Activated CD8-positive, alpha-beta memory T cell treated with anti-CD3 and anti-CD28 coated beads, Interleukin-2, amount 50 U/mL, for 4 hours (primary cell): ENCODE measurements around the gene TAF1.
"Not testable (repeated sequence)": the region's sequence is repeated elsewhere in the genome, so short reads cannot be mapped to it uniquely, and the experiment has no call there.

Experiments
- DNase-seq: peaks from one replicate; pipeline ENCODE4 v3.0.0-alpha.2; 2020

The TAF1 gene

DNA sequence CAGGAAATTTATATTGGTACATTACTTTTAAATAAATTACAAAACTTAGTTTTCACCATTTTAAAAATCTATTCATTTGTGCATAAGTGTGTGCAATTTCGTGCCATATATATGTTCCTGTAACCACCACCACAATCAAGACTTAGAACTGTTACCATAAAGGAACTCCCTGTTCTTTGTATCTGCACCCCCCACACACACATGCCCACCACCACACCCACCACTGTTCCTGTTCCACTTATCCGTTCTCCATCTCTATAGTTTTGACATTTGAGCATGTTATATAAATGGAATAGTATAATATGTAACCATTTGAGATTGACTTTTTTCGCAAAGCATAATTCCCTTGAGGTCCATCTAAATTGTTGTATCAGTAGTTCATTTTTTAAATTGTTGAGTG lies 73.7 kb downstream of the TAF1 start:
- DNase-seq, result no peak

DNA sequence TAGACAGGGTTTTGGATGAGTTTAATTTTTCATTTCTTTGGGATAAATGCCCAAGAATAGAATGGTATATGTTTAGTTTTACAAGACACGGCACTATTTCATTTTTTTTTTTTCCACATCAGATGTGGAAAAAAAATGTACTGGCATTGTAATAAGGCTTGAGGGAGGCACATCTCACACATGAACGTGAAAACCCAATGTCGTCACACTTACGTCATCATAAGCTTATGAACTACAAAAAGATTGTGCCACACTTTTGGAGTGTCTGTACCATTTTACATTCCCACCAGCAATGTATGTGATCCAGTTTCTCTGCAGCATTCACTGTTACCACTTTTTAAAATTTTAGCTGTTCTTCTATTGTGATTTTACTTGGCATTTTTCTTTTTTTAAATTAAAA lies 74.2 kb downstream of the TAF1 start:
- DNase-seq, result no peak

DNA sequence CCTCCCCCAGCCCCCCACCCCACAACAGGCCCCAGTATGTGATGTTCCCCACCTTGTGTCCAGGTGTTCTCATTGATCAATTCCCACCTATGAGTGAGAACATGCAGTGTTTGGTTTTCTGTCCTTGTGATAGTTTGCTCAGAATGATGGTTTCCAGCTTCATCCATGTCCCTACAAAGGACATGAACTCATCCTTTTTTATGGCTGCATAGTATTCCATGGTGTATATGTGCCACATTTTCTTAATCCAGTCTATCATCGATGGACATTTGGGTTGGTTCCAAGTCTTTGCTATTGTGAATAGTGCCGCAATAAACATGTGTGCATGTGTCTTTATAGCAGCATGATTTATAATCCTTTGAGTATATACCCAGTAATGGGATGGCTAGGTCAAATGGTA lies 75.7 kb downstream of the TAF1 start:
- DNase-seq, result not testable (repeated sequence)

- no peak for DNase-seq
These were observed 84.4 kb downstream of the TAF1 start for GRCh38 chrX:71450433-71451106.

DNA sequence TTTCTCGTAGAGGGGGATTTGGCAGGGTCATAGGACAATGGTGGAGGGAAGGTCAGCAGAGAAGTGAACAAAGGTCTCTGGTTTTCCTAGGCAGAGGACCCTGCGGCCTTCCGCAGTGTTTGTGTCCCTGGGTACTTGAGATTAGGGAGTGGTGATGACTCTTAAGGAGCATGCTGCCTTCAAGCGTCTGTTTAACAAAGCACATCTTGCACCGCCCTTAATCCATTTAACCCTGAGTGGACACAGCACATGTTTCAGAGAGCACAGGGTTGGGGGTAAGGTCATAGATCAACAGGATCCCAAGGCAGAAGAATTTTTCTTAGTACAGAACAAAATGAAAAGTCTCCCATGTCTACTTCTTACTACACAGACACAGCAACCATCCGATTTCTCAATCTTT lies 85.4 kb downstream of the TAF1 start:
- DNase-seq, result not testable (repeated sequence)

GRCh38 chrX:71453056-71453455 lies 86.9 kb downstream of the TAF1 start:
- no peak for DNase-seq

DNA sequence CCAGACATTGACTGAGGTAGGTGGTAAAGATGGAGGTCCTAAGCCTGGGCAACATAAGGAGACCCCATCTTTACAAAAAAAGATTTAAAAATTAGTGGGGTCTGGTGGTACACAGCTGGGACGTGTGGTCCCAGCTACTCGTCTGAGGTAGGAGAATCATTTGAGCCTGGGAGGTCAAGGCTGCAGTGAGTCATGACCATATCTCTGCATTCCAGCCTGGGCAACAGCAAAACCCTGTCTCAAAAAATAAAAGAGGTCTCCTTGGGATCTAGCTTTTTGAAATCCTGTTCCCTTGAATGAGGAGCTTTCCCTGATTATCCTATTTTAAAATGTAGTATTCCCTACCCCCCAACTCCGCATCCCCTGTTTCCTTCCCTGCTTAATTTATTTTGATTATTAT lies 88.1 kb downstream of the TAF1 start:
- no peak for DNase-seq

DNA sequence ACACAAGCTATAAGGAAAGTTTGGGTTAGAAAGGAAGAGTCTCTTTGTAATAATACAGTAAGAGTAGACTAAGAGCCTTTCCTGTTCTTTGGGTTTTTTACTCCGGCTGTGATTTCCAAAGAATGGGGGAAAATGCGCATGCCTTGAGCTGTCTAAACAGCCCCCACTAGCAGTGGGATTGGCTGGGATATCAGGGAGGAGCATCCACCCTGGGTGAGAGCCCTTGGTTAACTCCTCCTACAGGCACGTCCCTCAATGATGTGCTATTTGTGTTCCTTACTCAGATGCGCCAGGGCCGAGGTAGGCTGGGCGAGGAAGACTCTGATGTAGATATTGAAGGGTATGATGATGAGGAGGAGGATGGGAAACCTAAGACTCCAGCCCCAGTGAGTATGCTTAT lies 92.7 kb downstream of the TAF1 start:
- no peak for DNase-seq

GRCh38 chrX:71464968-71465367 lies 98.8 kb downstream of the TAF1 start:
- no peak for DNase-seq

GRCh38 chrX:71466979-71467523 lies 100.9 kb downstream of the TAF1 start:
- DNase-seq, result no peak

- no peak for DNase-seq
These were observed 109.8 kb downstream of the TAF1 start for GRCh38 chrX:71475785-71476540.

GRCh38 chrX:71482228-71482958 lies 116.2 kb downstream of the TAF1 start:
- no peak for DNase-seq

- DNase-seq, result no peak
These were observed 121.7 kb downstream of the TAF1 start for GRCh38 chrX:71487814-71488213.

DNA sequence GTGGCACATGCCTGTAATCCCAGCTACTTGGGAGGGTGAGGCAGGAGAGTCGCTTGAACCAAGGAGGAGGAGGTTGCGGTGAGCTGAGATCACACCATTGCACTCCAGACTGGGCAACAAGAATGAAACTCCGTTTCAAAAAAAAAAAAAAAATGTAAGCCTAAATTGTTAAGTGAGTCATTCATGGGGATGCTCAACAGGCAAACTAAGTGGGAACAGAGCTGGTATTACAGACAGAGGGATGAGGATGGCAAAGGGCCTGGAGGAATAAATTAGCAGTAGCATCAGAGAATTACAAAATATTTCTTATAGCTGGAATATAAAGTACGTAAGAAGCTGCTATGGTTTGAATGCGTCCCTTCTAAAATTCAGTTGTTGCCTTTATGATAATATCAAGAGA lies 123.4 kb downstream of the TAF1 start:
- no peak for DNase-seq

GRCh38 chrX:71492231-71493065 lies 126.3 kb downstream of the TAF1 start:
- peak; percentile 48 for DNase-seq

DNA sequence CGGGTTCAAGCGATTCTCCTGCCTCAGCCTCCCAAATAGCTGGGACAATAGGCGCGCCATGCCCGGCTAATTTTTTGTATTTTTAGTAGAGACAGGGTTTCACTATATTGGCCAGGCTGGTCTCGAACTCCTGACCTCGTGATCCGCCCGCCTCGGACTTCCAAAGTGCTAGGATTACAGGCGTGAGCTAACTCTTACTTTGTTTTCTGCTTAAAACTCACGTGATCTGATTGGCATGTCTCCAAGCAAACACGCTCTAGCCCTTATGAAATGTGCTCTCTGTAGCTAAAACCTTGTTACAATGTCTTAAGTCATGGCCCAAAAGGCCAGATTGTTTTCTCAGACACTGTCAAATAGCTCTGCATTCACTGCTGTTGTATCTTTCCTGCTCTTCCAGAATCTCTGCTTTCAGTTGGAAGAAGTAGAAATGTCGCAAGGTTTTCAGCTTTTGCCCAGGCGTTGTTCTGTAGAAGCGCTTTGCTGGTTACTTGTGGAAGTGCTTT lies 127.0 kb downstream of the TAF1 start:
- no peak for DNase-seq

- DNase-seq, result not testable (repeated sequence)
These were observed 129.8 kb downstream of the TAF1 start for GRCh38 chrX:71495979-71496378.

- DNase-seq, result no peak
These were observed 130.3 kb downstream of the TAF1 start for GRCh38 chrX:71496476-71496875.

- not testable (repeated sequence) for DNase-seq
These were observed 135.9 kb downstream of the TAF1 start for GRCh38 chrX:71502080-71502479.

- DNase-seq, result no peak
These were observed 138.2 kb downstream of the TAF1 start for GRCh38 chrX:71504346-71504745.

DNA sequence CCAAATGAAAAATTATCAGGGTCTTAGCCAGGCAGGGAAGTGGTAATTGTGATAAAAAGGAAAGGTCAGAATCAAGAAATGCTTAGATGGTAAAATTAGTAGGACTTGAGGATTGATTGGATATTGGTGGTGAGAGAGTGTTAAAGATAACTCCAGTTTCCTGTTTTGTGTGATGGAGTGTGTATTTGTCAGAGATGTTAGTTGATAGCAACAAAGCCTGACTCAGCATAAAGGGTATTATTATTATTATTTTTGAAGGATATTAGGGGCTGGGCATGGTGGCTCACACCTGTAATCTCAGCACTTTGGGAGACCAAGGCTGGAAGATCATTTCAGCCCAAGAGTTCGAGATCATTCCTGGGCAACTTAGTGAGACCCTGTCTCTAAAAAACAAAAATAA lies 143.1 kb downstream of the TAF1 start:
- DNase-seq, result no peak

GRCh38 chrX:71510161-71510560 lies 144.0 kb downstream of the TAF1 start:
- no peak for DNase-seq
